Activated CD4-positive, alpha-beta T cell treated with anti-CD3 and anti-CD28 coated beads, Interleukin-2, Interleukin-6, amounts not matched to agents 100 ng/mL and 50 ng/mL, durations not matched to agents 16 hours and 8 hours (primary cell): ENCODE measurements around the gene PROCA1.
"Not testable (repeated sequence)": the region's sequence is repeated elsewhere in the genome, so short reads cannot be mapped to it uniquely, and the experiment has no call there.

ENCODE experiments used
- DNase-seq: peaks from one replicate; pipeline ENCODE4 v3.0.0-alpha.2; 2020

PROCA1 gene

DNA sequence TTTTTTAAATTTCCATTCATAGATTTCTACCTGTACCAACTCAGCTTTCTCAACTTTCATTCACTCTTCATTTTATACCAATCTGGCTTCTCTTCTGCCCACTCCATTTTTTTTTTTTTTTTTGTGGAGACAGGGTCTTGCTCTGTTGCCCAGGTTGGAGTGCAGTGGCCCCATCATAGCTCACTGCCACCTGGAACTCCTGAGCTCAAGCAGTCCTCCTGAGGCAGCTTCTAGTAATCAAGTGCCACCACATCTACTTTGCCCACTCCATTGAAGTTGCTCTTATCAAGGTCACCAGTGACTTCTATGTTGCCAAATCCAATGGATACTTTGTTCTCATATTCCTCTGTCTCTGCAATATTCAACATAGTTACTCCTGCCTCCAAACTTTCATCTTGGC, 48.0 kb downstream of the PROCA1 start:
- no peak for DNase-seq

DNA sequence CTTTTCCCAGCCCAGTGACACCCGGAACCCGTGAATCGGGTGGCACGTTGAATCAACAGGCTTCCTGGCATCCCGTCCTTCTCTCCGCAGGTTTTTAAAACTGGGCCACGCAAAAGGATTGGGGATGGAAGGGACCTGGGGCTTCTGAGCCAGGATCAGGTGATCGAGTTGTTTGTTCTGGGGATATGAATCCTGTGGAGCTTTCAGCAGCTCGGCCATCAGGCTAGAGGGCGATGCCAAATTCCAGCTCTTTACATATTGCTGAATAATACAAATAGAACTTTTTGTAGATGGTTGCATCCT, 49.2 kb downstream of the PROCA1 start:
- DNase-seq, result no peak

DNA sequence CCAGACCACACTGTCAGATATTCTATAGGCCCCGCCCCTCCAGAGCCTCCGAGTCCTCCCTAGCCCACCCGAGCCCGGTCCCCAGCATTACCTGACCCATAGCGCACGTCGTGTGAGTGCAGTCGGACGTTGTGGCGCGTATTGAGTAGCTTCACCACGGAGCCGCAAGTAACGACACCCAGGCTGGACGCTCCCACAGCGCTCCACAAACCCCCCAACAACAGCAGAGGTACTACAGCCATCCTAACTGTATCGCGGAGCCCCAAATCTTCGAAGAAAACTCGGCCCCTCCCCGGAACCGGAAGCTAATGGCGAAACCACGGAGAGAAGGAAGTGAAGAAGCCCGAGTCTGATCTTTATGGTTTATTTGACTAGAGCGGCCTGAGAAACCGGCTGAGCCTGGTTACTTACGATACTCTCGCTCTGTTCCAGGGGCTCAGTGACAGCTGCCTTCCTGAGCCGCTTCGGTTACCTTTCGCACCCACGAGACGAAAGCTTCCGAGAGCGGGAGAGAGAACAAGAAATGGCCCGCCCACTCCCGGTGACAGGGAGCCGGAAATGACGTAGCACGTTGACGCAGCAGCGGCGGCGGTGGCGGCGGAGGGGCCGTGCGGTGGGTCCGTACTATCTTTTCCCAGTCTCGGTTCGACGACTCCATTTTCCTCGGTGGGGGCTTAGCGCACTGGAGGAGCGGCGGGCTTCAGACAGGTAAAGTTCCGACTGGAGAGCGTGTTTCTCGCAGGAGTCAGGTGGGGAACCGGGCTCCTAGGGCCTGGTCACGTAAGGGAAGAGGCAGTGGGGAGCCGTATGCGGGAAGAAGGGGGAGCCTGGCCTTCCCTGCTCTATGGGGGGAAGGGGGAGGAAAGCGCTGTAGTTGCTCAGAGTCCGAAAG, 49.8 kb downstream of the PROCA1 start, which contains the start of the genes SDF2 and SUPT6H:
Gene SDF2 (minus strand): TSS at position 272 of the 892 bp plus-strand sequence. CDS start 30 bp downstream, at position 242.
Gene SUPT6H (plus strand): TSS at position 571 of the 892 bp plus-strand sequence. CDS start 11,197 bp downstream, outside the sequence.
- peak; percentile 94 for DNase-seq

DNA sequence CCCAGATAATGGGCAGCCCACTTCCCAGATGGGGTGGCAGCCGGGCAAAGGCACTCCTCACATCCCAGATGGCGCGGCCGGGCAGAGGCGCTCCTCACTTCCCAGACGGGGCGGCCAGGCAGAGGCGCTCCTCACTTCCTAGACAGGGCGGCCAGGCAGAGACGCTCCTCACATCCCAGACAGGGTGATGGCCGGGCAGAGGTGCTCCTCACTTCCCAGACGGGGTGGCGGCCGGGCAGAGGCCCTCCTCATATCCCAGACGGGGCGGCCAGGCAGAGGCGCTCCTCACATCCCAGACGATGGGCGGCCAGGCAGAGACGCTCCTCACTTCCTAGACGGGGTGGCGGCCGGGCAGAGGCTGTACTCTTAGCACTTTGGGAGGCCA, 52.2 kb downstream of the PROCA1 start:
- not testable (repeated sequence) for DNase-seq

DNA sequence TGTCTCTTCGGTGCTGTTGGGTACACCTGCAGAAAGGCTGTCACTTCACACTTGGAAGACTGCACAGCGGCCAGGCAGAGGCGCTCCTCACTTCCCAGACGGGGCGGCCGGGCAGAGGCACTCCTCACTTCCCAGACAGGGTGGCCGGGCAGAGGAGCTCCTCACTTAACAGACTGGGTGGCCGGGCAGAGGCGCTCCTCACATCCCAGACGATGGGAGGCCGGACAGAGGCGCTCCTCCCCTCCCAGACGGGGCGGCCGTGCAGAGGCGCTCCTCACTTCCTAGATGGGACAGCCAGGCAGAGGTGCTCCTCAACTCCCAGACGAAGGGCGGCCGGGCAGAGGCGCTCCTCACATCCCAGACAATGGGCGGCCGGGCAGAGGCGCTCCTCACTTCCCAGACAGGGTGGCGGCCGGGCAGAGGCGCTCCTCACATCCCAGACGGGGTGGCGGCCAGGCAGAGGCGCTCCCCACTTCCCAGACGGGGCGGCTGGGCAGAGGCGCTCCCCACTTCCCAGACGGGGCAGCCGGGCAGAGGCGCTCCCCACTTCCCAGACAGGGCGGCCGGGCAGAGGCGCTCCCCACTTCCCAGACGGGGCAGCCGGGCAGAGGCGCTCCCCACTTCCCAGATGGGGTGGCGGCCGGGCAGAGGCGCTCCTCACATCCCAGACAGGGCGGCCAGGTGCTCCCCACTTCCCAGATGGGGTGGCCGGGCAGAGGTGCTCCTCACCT, 52.8 kb downstream of the PROCA1 start:
- DNase-seq, result not testable (repeated sequence)

DNA sequence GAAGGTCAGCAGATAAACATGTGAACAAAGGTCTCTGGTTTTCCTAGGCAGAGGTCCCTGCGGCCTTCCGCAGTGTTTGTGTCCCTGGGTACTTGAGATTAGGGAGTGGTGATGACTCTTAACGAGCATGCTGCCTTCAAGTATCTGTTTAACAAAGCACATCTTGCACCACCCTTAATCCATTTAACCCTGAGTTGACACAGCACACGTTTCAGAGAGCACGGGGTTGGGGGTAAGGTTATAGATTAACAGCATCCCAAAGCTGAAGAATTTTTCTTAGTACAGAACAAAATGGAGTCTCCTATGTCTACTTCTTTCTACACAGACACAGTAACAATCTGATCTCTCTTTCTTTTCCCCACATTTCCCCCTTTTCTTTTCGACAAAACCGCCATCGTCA, 53.3 kb downstream of the PROCA1 start:
- DNase-seq, result not testable (repeated sequence)

DNA sequence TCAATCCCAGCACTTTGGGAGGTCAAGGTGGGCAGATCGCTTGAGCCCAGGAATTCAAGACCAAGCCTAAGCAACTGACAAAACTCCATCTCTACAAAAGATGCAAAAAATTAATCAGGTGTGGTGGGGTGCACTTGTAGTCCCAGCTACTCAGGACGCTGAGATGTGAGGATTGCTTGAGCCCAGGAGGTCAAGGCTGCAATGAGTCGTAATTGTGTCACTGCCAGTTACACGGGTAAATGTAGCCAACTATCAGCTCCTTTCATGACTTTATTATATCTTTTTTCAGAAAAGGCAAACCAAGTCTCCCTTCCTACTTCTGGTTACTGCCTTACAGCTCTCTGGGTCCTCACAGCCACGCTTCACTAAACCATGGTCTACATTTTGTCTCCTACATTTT, 53.9 kb downstream of the PROCA1 start:
- no peak for DNase-seq

DNA sequence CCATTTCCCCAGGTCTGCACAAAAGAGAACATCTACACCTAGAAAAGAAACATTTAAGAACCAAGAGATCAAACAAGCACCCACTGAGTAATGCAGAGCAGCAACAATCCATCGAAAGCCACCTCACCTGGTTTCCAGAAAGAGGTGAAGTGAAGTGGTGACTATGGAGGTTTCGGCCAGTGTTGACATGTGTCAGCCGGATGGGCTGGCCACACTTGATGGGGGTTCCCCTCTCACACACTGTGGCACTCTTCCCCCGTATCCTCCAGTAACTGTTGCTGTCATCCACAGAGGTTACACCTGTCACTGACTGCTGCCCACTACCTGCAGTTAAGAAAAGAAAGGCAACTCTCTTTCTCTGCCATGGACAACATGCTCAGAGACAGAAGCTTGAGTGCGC, 56.5 kb downstream of the PROCA1 start:
- DNase-seq, result no peak
